ENCODE results near the gene CDC42BPB. TPM values are rescaled to one million over a fixed set of nuclear protein-coding genes. Genes with fewer than 3 reads are reported as not detected.

Gene CDC42BPB
- total RNA-seq, 1 experiment from 2014 or later: 96.9 TPM

DNA sequence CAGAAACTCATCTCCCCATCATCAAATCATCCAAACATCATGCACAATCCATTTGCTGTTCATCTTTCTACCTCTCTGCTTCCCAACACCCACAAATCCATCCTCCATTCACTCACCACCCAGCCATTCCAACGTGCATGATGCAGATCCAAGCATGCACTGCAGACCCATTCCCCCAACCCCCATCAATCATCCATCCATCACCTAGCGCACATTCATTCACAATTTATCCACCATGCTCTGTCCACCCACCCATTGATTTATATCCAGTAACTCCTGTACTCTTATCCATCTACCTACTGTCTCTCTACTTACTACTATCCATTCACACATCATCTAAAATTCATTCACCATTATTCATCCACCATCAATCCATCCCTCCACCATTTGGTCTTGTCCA is 138.9 kb downstream of the CDC42BPB start (continued):
- TF ChIP-seq, protein P1, sequence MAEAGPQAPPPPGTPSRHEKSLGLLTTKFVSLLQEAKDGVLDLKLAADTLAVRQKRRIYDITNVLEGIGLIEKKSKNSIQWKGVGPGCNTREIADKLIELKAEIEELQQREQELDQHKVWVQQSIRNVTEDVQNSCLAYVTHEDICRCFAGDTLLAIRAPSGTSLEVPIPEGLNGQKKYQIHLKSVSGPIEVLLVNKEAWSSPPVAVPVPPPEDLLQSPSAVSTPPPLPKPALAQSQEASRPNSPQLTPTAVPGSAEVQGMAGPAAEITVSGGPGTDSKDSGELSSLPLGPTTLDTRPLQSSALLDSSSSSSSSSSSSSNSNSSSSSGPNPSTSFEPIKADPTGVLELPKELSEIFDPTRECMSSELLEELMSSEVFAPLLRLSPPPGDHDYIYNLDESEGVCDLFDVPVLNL (CRISPR knock-in tag; IDR thresholded peaks at IDR 0.05; ENCODE audit: borderline replicate concordance, low read depth): no peak
- TF ChIP-seq ESRRA (CRISPR knock-in tag; IDR thresholded peaks at IDR 0.05; ENCODE audit: borderline replicate concordance) (no peak), NR3C1 (CRISPR knock-in tag; conservative IDR thresholded peaks at IDR 0.05; ENCODE audit: low read depth) (no peak), USF1 (CRISPR knock-in tag; IDR thresholded peaks at IDR 0.05) (no peak), EMX1 (CRISPR knock-in tag; IDR thresholded peaks at IDR 0.05) (no peak), ELF4 (CRISPR knock-in tag; IDR thresholded peaks at IDR 0.05; ENCODE audit: low read depth) (no peak), TEAD1 (CRISPR knock-in tag; IDR thresholded peaks at IDR 0.05) (no peak), ARID4B (CRISPR knock-in tag; IDR thresholded peaks at IDR 0.05; ENCODE audit: borderline replicate concordance) (no peak), TCF7 (CRISPR knock-in tag; IDR thresholded peaks at IDR 0.05; ENCODE audit: low read depth) (no peak)
- TF ChIP-seq, protein P2, sequence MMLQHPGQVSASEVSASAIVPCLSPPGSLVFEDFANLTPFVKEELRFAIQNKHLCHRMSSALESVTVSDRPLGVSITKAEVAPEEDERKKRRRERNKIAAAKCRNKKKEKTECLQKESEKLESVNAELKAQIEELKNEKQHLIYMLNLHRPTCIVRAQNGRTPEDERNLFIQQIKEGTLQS (CRISPR knock-in tag; conservative IDR thresholded peaks at IDR 0.05): no peak

- Mint-ChIP-seq H3K4me3 (no peak overlapping the region), H3K36me3 (no peaks in the 10 kb centered on the region), H3K9me3 (no peaks in the 10 kb centered on the region), H3K27ac (no peak overlapping the region), H3K27me3 (ENCODE audit: low read depth) (no peaks in the 10 kb centered on the region), H3K4me1 (no peaks in the 10 kb centered on the region)
- TF ChIP-seq ATF2 (CRISPR knock-in tag; IDR thresholded peaks at IDR 0.05; ENCODE audit: borderline replicate concordance, low read depth) (no peak), HMGXB4 (CRISPR knock-in tag; IDR thresholded peaks at IDR 0.05) (0 out of 2 replicates have a peak, but pooled peaks have one; percentile 42), ETV6 (CRISPR knock-in tag; IDR thresholded peaks at IDR 0.05) (no peak), ZNF317 (CRISPR knock-in tag; IDR thresholded peaks at IDR 0.05; ENCODE audit: borderline replicate concordance, low read depth) (no peak), NFATC4 (CRISPR knock-in tag; IDR thresholded peaks at IDR 0.05) (no peak), FOXK1 (CRISPR knock-in tag; IDR thresholded peaks at IDR 0.05) (no peak), NR1H2 (CRISPR knock-in tag; IDR thresholded peaks at IDR 0.05) (no peak), CBFB (CRISPR knock-in tag; IDR thresholded peaks at IDR 0.05; ENCODE audit: low read depth) (no peak), CTCF (IDR thresholded peaks at IDR 0.05) (peak; percentile 63)
- TF ChIP-seq, protein P3, sequence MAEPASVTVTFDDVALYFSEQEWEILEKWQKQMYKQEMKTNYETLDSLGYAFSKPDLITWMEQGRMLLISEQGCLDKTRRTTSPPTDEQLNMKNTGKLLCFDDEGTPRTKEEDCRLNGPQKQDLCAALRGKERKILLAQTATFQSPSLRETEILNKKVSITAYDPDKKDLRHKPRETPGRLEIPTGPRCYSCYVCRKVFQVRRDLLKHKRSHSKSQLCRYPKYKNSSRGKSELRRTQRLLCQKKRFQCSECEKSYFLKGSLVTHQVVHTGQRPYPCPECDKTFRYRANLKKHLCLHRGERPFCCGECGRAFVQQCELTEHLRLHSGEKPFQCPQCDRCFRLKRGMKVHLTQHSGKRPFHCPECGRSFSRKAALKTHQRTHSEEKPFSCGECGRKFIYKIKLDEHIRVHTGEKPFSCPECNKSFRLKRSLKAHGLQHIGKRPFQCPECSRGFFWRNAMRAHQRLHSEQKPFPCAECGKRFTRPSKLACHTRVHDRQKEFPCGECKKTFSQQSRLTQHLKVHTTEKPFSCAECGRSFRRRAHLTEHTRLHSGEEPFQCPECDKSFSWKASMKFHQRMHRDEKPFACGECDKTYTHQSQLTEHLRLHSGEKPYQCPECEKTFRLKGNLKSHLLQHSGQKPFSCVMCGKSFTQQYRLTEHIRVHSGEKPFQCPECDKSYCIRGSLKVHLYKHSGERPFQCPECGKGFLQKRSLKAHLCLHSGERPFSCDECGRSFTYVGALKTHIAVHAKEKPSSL (CRISPR knock-in tag; conservative IDR thresholded peaks at IDR 0.05): no peak
- ChIA-PET CTCF (interaction anchor here (0.5 to 2.7 kb wide), 15 partner anchors 10 to 393 kb away, joined by 3 to 14 read pairs (median 3); no protein-coding TSS in a partner anchor), POLR2A (no interaction called here)
- peak; percentile 77 for ATAC-seq
- DNase-seq (ENCODE audit: low spot score): peak; percentile 84
Observed at GRCh38 chr14:102917469-102918211, 139.7 kb downstream of the CDC42BPB start.

Measured in WTC11 (cell line).